ENCODE measurements around the gene IL10RA. TPM values are rescaled to one million over a fixed set of nuclear protein-coding genes. Genes with fewer than 3 reads are reported as not detected.

Gene IL10RA
- total and polyA plus RNA-seq, 2 of the 4 experiments (the other 2 are of a cell fraction), result 0.12 TPM; not detected in 1

GRCh38 chr11:118002010-118002540 lies 15.9 kb downstream of the IL10RA start:
- Histone ChIP-seq H2BK5ac (ENCODE audit: low read depth, low read length, poor library complexity, severe bottlenecking) (no peak overlapping the region), H4K5ac (ENCODE audit: low read depth, low read length) (no peak overlapping the region), H3K4ac (ENCODE audit: low read depth, low read length) (no peak overlapping the region), H3K36me3 (ENCODE audit: control insufficient read depth, insufficient read depth, low read length) (no peaks in the 10 kb centered on the region), H4K8ac (ENCODE audit: low read depth in 2 of 2, low read length in 2 of 2) (no peak overlapping the region), H4K20me1 (ENCODE audit: insufficient read depth, low read length) (no peaks in the 10 kb centered on the region), H3K4me1 (ENCODE audit: control insufficient read depth, insufficient read depth, low read length) (no peaks in the 10 kb centered on the region), H2AK5ac (ENCODE audit: low read depth, low read length) (no peak overlapping the region), H3K23ac (ENCODE audit: low read depth, low read length) (no peak overlapping the region), H2BK20ac (ENCODE audit: low read depth, low read length) (no peak overlapping the region), H3K4me3 (ENCODE audit: insufficient read depth, low read depth, low read length) (no peak overlapping the region), H3K14ac (replicated peaks; ENCODE audit: low read depth, low read length) (no peak overlapping the region), H3K9me3 (ENCODE audit: control insufficient read depth, insufficient read depth, low read length) (no peaks in the 10 kb centered on the region), H3K79me1 (ENCODE audit: low read depth in 1 of 2, low read length in 2 of 2) (no peaks in the 10 kb centered on the region), H3K4me2 (ENCODE audit: low read depth, low read length) (no peak overlapping the region), H3K56ac (ENCODE audit: extremely low read depth, insufficient read depth, low read length) (no peak overlapping the region), H4K91ac (ENCODE audit: insufficient read depth, low read depth, low read length) (no peak overlapping the region), H3K18ac (ENCODE audit: low read depth, low read length) (no peak overlapping the region), H3K27me3 (ENCODE audit: control insufficient read depth, insufficient read depth, low read length) (no peaks in the 10 kb centered on the region), H2BK120ac (ENCODE audit: low read depth, low read length) (no peak overlapping the region), H2AK9ac (replicated peaks; ENCODE audit: low read depth, low read length, poor library complexity) (no peak overlapping the region), H3K9me1 (ENCODE audit: insufficient read depth, low read length) (no peaks in the 10 kb centered on the region), H3K9ac (ENCODE audit: low read depth, low read length) (no peak overlapping the region), H2AFZ (replicated peaks; ENCODE audit: low read length, poor library complexity) (no peak overlapping the region), H2BK15ac (ENCODE audit: low read depth, low read length) (no peak overlapping the region), H3K27ac (ENCODE audit: insufficient read depth, low read length) (no peak overlapping the region)
- intact Hi-C loops (cut with micrococcal nuclease), result no loop called here
- no TSS peak for BruUV-seq (replicated peaks)
- CTCF ChIA-PET, result no interaction called here
- dilution Hi-C loops (cut with HindIII; ENCODE audit: low sequenced_read_pairs, unreplicated experiment), result no loop called here
- WGBS, 2 experiments (ENCODE audit: extremely low coverage in 2 of 2, insufficient read length in 1 of 2), result no CpG with 5 or more reads among the region's 6 CpGs
- in situ Hi-C loops (cut with MboI; ENCODE audit: low sequenced_read_pairs), result no loop called here
- no peak for TF ChIP-seq FOS (IDR thresholded peaks at IDR 0.05; ENCODE audit: low read depth, low read length)
- TF ChIP-seq CTCF (conservative IDR thresholded peaks at IDR 0.05; ENCODE audit: low read depth, low read length), result no peak
- TF ChIP-seq MAFK (IDR thresholded peaks at IDR 0.05; ENCODE audit: low read depth, low read length), result no peak
- no peak for TF ChIP-seq USF2 (IDR thresholded peaks at IDR 0.05; ENCODE audit: low read depth, low read length)
- no peak for TF ChIP-seq MAZ (IDR thresholded peaks at IDR 0.05; ENCODE audit: borderline replicate concordance, low read depth, low read length)
- no peak for TF ChIP-seq MXI1 (IDR thresholded peaks at IDR 0.05; ENCODE audit: borderline replicate concordance, low read depth, low read length)
- no peak for TF ChIP-seq SMC3 (IDR thresholded peaks at IDR 0.05; ENCODE audit: low read depth, low read length)
- TF ChIP-seq RFX5 (IDR thresholded peaks at IDR 0.05; ENCODE audit: low read depth, low read length), result no peak
- no peak for TF ChIP-seq POLR2A (IDR thresholded peaks at IDR 0.05; ENCODE audit: low read depth, low read length)
- no peak for TF ChIP-seq RCOR1 (IDR thresholded peaks at IDR 0.05; ENCODE audit: insufficient replicate concordance, low read length)
- TF ChIP-seq CEBPB (IDR thresholded peaks at IDR 0.05; ENCODE audit: low read depth, low read length), result no peak
- no peak for TF ChIP-seq NFE2L2 (IDR thresholded peaks at IDR 0.05; ENCODE audit: low read depth, low read length)
- TF ChIP-seq CHD1 (IDR thresholded peaks at IDR 0.05; ENCODE audit: low read depth, low read length), result no peak
- TF ChIP-seq ELK1 (IDR thresholded peaks at IDR 0.05; ENCODE audit: borderline replicate concordance, low read depth, low read length), result no peak
- no peak for TF ChIP-seq RAD21 (IDR thresholded peaks at IDR 0.05; ENCODE audit: low read length)
- no peak for TF ChIP-seq BHLHE40 (IDR thresholded peaks at IDR 0.05; ENCODE audit: low read depth, low read length)
- DNase-seq, result no peak
- POLR2A ChIA-PET (ENCODE audit: unreplicated experiment), result no interaction called here
- ATAC-seq (ENCODE audit: low read depth), result no peak
